HepG2 (cell line): ENCODE data around the gene SLC7A8. TPM values are rescaled to one million over a fixed set of nuclear protein-coding genes. Genes with fewer than 3 reads are reported as not detected.
A peak's percentile ranks its signal among the peaks of the same experiment; 100 is the strongest.

ENCODE experiments used
- AHR ChIP-seq: IDR thresholded peaks from 2 replicates; pipeline ENCODE4 v1.6.1; 2018; ENCODE audit warnings: missing genetic modification reagents, missing compliant biosample characterization
- ATF7 ChIP-seq, 2 experiments: fragments of 450-650 bp in 1 of 2; sonication (generic) in 1 of 2; formaldehyde crosslinking in 1 of 2; IDR thresholded peaks; 2 replicates each; pipeline versions ENCODE4 v1.4.0 to v1.6.1; 2016 to 2020; ENCODE audit warnings: antibody characterized with exemption in 1 of 2, mild to moderate bottlenecking in 1 of 2, missing genetic modification reagents in 1 of 2
- FOXO1 ChIP-seq: sonication (generic); formaldehyde crosslinking; IDR thresholded peaks from 2 replicates; pipeline ENCODE4 v1.4.0; 2020; ENCODE audit warnings: missing genetic modification reagents
- HNRNPLL ChIP-seq: fragments of 200-400 bp; formaldehyde crosslinking; IDR thresholded peaks from 2 replicates; pipeline ENCODE4 v1.6.1; 2017; ENCODE audit warnings: mild to moderate bottlenecking, low read depth, low read length; ENCODE audit not compliant: poor library complexity, severe bottlenecking
- HOXD1 ChIP-seq: sonication (generic); formaldehyde crosslinking; IDR thresholded peaks from 2 replicates; pipeline ENCODE4 v1.5.0; 2020; ENCODE audit warnings: missing genetic modification reagents
- KLF9 ChIP-seq: IDR thresholded peaks from 2 replicates; pipeline ENCODE4 v1.6.1; 2016; ENCODE audit warnings: low read depth
- MZF1 ChIP-seq: sonication (generic); formaldehyde crosslinking; IDR thresholded peaks from 2 replicates; pipeline ENCODE4 v1.8.1; 2023; ENCODE audit warnings: mild to moderate bottlenecking, missing genetic modification reagents, borderline replicate concordance
- NFYB ChIP-seq: sonication (generic); formaldehyde crosslinking; IDR thresholded peaks from 2 replicates; pipeline ENCODE4 v1.4.0; 2020; ENCODE audit warnings: missing genetic modification reagents
- ONECUT2 ChIP-seq: sonication (generic); formaldehyde crosslinking; IDR thresholded peaks from 2 replicates; pipeline ENCODE4 v1.4.0; 2020; ENCODE audit warnings: missing genetic modification reagents
- RFXANK ChIP-seq: IDR thresholded peaks from 2 replicates; pipeline ENCODE4 v1.6.1; 2016
- SNRNP70 ChIP-seq: fragments of 200-400 bp; formaldehyde crosslinking; IDR thresholded peaks from 2 replicates; pipeline ENCODE4 v1.6.1; 2017; ENCODE audit warnings: mild to moderate bottlenecking, low read depth, low read length, moderate library complexity
- U2AF2 ChIP-seq: fragments of 200-400 bp; formaldehyde crosslinking; IDR thresholded peaks from 2 replicates; pipeline ENCODE4 v1.6.1; 2017; ENCODE audit warnings: low read depth, mild to moderate bottlenecking, low read length
- ZBTB21 ChIP-seq: sonication (generic); formaldehyde crosslinking; IDR thresholded peaks from 2 replicates; pipeline ENCODE4 v1.4.0; 2020; ENCODE audit warnings: missing genetic modification reagents
- ZNF230 ChIP-seq: sonication (generic); formaldehyde crosslinking; IDR thresholded peaks from 2 replicates; pipeline ENCODE4 v1.4.0; 2020; ENCODE audit warnings: mild to moderate bottlenecking, missing genetic modification reagents
- ZNF337 ChIP-seq: sonication (generic); formaldehyde crosslinking; IDR thresholded peaks from 2 replicates; pipeline ENCODE4 v1.5.1; 2020; ENCODE audit warnings: missing genetic modification reagents, low read depth, mild to moderate bottlenecking, borderline replicate concordance
- ZNF776 ChIP-seq: sonication (generic); formaldehyde crosslinking; IDR thresholded peaks from 2 replicates; pipeline ENCODE4 v1.4.0; 2020; ENCODE audit warnings: mild to moderate bottlenecking, missing genetic modification reagents
- ZNF781 ChIP-seq: sonication (generic); formaldehyde crosslinking; IDR thresholded peaks from 2 replicates; pipeline ENCODE4 v1.5.1; 2020; ENCODE audit warnings: borderline replicate concordance, mild to moderate bottlenecking, missing genetic modification reagents; ENCODE audit errors: not compliant biosample characterization
- polyA plus RNA-seq, 8 experiments: library from polyadenylated mRNA; depleted of rRNA in 3 of 8; stranded (reverse) in 7 of 8; unstranded in 1 of 8; fragments of >200 nt; fragmentation: Illumina TruSeq in 4 of 8; extraction: Trizol in 4 of 8; gene quantifications; 2 replicates each; pipeline versions ENCODE4 v1.2.1 to v1.2.3, GENCODE V29; 2011 to 2016; ENCODE audit warnings: low read depth in 4 of 8, missing spikeins in 1 of 8, mixed read lengths in 1 of 8; ENCODE audit not compliant: insufficient read depth in 1 of 8
- total RNA-seq, 5 experiments: library from RNA; depleted of rRNA; stranded (reverse); fragments of >200 nt; fragmentation: Illumina TruSeq; extraction: Trizol; gene quantifications; 2 replicates each; pipeline ENCODE4 v1.2.3, GENCODE V29; 2016; ENCODE audit warnings: low read depth in 1 of 5
- TF ChIP-seq, protein P1 (sequence below): sonication (generic); formaldehyde crosslinking; conservative IDR thresholded peaks from 2 replicates; pipeline ENCODE4 v1.4.0; 2020; ENCODE audit warnings: missing genetic modification reagents
- TF ChIP-seq, protein P2 (sequence below): sonication (generic); formaldehyde crosslinking; IDR thresholded peaks from 2 replicates; pipeline ENCODE4 v1.4.0; 2020; ENCODE audit warnings: missing genetic modification reagents, low read depth, mild to moderate bottlenecking, borderline replicate concordance
- TF ChIP-seq, protein P3 (sequence below): sonication (generic); formaldehyde crosslinking; IDR thresholded peaks from 2 replicates; pipeline ENCODE4 v1.8.1; 2023; ENCODE audit warnings: mild to moderate bottlenecking, inconsistent platforms, moderate library complexity, missing genetic modification reagents, borderline replicate concordance
- TF ChIP-seq, protein P4 (sequence below): sonication (generic); formaldehyde crosslinking; IDR thresholded peaks from 2 replicates; pipeline ENCODE4 v1.4.0; 2020; ENCODE audit warnings: low read depth, missing genetic modification reagents

The SLC7A8 gene
- total and polyA plus RNA-seq, 2 of the 13 experiments (the other 11 are each of a cell fraction or from before 2014, with no cell fraction given): 0.25 TPM; not detected in 1

DNA sequence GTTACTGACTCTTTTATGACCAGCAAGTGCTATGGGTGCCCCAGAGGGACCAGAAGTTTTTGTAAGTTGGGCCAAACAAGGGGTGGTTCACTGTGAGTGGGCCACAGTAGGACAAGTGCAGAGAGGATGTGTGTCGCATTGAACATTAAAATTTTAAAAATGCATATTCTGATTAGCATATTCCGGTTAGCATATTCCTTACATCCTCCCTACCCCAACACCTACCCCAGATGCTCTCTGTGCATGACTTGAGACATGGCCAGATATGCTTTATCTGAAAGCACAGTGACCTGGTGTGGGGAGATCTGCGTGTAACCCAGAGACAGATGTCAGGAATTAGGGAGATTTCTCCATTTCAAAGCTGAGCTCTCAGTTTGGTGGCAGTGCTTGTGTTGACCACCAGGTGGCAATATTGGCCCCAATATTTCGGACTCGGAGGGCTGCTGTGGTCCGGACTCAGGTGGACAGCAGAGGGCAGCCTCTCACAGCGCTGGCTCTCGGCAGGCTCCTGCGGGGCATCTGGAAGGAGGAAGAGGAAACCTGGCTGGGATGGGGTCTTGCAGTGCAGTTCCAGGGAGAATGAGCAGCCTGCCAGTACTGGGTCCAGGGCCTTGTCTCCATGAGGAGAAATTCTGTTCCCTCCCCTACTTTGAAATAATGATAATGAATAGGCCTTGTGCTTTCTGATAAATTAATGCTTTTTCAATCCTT is 62.8 kb downstream of the SLC7A8 start (continued):
- no peak for TF ChIP-seq ZNF230 (CRISPR knock-in tag)
- TF ChIP-seq, protein P1, sequence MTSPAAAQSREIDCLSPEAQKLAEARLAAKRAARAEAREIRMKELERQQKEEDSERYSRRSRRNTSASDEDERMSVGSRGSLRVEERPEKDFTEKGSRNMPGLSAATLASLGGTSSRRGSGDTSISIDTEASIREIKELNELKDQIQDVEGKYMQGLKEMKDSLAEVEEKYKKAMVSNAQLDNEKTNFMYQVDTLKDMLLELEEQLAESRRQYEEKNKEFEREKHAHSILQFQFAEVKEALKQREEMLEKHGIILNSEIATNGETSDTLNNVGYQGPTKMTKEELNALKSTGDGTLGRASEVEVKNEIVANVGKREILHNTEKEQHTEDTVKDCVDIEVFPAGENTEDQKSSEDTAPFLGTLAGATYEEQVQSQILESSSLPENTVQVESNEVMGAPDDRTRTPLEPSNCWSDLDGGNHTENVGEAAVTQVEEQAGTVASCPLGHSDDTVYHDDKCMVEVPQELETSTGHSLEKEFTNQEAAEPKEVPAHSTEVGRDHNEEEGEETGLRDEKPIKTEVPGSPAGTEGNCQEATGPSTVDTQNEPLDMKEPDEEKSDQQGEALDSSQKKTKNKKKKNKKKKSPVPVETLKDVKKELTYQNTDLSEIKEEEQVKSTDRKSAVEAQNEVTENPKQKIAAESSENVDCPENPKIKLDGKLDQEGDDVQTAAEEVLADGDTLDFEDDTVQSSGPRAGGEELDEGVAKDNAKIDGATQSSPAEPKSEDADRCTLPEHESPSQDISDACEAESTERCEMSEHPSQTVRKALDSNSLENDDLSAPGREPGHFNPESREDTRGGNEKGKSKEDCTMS (CRISPR knock-in tag): peak; percentile 90
- TF ChIP-seq FOXO1: peak; percentile 87
- peak; percentile 92 for TF ChIP-seq AHR
- TF ChIP-seq, protein P2, sequence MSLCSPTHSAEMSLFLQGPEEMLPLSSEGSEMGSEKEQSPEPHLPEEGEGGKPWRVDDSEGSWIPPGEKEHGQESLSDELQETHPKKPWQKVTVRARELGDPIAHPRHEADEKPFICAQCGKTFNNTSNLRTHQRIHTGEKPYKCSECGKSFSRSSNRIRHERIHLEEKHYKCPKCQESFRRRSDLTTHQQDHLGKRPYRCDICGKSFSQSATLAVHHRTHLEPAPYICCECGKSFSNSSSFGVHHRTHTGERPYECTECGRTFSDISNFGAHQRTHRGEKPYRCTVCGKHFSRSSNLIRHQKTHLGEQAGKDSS: peak; percentile 93; the same call in 1 of the 2 replicates
- TF ChIP-seq, protein P3, sequence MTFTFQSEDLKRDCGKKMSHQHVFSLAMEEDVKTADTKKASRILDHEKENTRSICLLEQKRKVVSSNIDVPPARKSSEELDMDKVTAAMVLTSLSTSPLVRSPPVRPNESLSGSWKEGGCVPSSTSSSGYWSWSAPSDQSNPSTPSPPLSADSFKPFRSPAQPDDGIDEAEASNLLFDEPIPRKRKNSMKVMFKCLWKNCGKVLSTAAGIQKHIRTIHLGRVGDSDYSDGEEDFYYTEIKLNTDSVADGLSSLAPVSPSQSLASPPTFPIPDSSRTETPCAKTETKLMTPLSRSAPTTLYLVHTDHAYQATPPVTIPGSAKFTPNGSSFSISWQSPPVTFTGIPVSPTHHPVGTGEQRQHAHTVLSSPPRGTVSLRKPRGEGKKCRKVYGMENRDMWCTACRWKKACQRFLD (CRISPR knock-in tag): peak; percentile 62; the same call in 1 of the 2 replicates
- TF ChIP-seq RFXANK (CRISPR knock-in tag): peak; percentile 95
- no peak for TF ChIP-seq ATF7 (IDR thresholded peaks at IDR 0.05)
- TF ChIP-seq ATF7 (CRISPR knock-in tag; IDR thresholded peaks at IDR 0.05): no peak
- peak; percentile 33 for TF ChIP-seq HNRNPLL
- TF ChIP-seq U2AF2: no peak
- no peak for TF ChIP-seq HOXD1
- TF ChIP-seq MZF1 (CRISPR knock-in tag): peak; percentile 50; the same call in 1 of the 2 replicates
- TF ChIP-seq ZBTB21 (CRISPR knock-in tag): no peak
- TF ChIP-seq KLF9 (CRISPR knock-in tag): no peak
- no peak for TF ChIP-seq ZNF776 (CRISPR knock-in tag)
- TF ChIP-seq ONECUT2 (CRISPR knock-in tag): peak; percentile 50; the same call in 1 of the 2 replicates
- TF ChIP-seq SNRNP70: no peak
- TF ChIP-seq ZNF781 (CRISPR knock-in tag): peak; percentile 82
- peak; percentile 28; the same call in 1 of the 2 replicates for TF ChIP-seq NFYB (CRISPR knock-in tag)
- no peak for TF ChIP-seq ZNF337
- TF ChIP-seq, protein P4, sequence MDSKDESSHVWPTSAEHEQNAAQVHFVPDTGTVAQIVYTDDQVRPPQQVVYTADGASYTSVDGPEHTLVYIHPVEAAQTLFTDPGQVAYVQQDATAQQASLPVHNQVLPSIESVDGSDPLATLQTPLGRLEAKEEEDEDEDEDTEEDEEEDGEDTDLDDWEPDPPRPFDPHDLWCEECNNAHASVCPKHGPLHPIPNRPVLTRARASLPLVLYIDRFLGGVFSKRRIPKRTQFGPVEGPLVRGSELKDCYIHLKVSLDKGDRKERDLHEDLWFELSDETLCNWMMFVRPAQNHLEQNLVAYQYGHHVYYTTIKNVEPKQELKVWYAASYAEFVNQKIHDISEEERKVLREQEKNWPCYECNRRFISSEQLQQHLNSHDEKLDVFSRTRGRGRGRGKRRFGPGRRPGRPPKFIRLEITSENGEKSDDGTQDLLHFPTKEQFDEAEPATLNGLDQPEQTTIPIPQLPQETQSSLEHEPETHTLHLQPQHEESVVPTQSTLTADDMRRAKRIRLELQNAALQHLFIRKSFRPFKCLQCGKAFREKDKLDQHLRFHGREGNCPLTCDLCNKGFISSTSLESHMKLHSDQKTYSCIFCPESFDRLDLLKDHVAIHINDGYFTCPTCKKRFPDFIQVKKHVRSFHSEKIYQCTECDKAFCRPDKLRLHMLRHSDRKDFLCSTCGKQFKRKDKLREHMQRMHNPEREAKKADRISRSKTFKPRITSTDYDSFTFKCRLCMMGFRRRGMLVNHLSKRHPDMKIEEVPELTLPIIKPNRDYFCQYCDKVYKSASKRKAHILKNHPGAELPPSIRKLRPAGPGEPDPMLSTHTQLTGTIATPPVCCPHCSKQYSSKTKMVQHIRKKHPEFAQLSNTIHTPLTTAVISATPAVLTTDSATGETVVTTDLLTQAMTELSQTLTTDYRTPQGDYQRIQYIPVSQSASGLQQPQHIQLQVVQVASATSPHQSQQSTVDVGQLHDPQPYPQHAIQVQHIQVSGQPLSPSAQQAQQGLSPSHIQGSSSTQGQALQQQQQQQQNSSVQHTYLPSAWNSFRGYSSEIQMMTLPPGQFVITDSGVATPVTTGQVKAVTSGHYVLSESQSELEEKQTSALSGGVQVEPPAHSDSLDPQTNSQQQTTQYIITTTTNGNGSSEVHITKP: peak; percentile 82; the same call in 1 of the 2 replicates
